ENCODE results near the gene MBD1. TPM values are rescaled to one million over a fixed set of nuclear protein-coding genes. Genes with fewer than 3 reads are reported as not detected.

MBD1 gene
- total and polyA plus RNA-seq, 2 of the 13 experiments (the other 11 are each of a cell fraction or from before 2014, with no cell fraction given) = 25.5 to 28.6 TPM

DNA sequence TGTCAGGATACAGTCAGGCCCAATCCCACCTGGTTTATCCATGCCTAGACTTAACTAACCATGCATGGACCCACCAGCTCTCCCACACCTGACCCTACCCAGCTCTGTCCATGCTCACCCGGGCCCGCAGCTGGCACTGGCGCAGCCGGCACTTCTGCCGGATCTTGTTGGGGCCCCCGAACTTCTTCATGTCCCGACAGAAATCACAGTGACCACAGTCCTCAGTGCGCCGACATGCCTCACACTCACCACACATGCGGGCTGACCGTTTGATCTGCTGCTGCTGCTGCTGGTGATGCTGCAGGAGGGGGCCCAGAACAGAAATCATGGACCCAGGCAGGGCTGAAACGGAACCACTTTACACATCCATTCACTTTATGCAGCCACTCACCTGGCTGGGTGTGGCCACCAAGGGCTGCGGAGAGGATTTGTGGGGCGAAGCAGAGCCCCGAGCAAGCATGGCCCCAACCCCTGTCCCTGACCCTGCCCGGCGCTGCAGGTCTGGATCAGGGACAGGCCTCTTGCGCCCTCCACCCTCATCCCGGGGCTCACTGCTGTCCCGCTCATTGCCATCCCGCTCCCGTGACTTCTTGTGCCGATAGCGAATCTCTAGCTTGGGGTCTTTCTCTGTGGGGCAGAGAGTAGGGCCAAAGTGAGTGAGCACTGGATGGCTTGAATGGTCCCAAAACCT, 4.5 kb upstream of the MBD1 start:
- Histone ChIP-seq H3K4me2 (ENCODE audit: low read depth, low read length) (peak overlapping the region; percentile 77), H3K4me1 (ENCODE audit: insufficient read depth, low read length) (peaks cover 16% of the 10 kb centered on the region), H3K79me2 (ENCODE audit: insufficient read depth, low read length) (peaks cover 7% of the 10 kb centered on the region), H3K36me3 (replicated peaks in 1 of 2; ENCODE audit: control insufficient read depth in 1 of 2, insufficient read depth in 2 of 2, low read length in 2 of 2) (peaks cover 9 to 23% of the 10 kb centered on the region in 2 experiments; a peak in 4 of 5 replicates), H4K20me1 (ENCODE audit: insufficient read depth, low read length) (no peaks in the 10 kb centered on the region), H3K4me3 (replicated peaks in 1 of 3; ENCODE audit: insufficient read depth in 1 of 3, low read depth in 2 of 3, low read length in 3 of 3) (no peak overlapping the region; a peak in 2 of 6 replicates), H3K27me3 (ENCODE audit: control insufficient read depth in 1 of 2, insufficient read depth in 2 of 2, low read length in 2 of 2) (peaks cover 0 to 4% of the 10 kb centered on the region in 2 experiments; a peak in 2 of 5 replicates), H3K27ac (ENCODE audit: extremely low read length, insufficient read depth, low read length) (no peak overlapping the region), H3K9ac (ENCODE audit: insufficient read depth, low read depth, low read length) (no peak overlapping the region), H3K9me3 (ENCODE audit: low read length) (no peaks in the 10 kb centered on the region), H2AFZ (ENCODE audit: low read length) (no peak overlapping the region)
- FAIRE-seq (no peak), ATAC-seq (no peak), DNase-seq (ENCODE audit: low spot score) (no peak)
- TF ChIP-seq, protein P1, sequence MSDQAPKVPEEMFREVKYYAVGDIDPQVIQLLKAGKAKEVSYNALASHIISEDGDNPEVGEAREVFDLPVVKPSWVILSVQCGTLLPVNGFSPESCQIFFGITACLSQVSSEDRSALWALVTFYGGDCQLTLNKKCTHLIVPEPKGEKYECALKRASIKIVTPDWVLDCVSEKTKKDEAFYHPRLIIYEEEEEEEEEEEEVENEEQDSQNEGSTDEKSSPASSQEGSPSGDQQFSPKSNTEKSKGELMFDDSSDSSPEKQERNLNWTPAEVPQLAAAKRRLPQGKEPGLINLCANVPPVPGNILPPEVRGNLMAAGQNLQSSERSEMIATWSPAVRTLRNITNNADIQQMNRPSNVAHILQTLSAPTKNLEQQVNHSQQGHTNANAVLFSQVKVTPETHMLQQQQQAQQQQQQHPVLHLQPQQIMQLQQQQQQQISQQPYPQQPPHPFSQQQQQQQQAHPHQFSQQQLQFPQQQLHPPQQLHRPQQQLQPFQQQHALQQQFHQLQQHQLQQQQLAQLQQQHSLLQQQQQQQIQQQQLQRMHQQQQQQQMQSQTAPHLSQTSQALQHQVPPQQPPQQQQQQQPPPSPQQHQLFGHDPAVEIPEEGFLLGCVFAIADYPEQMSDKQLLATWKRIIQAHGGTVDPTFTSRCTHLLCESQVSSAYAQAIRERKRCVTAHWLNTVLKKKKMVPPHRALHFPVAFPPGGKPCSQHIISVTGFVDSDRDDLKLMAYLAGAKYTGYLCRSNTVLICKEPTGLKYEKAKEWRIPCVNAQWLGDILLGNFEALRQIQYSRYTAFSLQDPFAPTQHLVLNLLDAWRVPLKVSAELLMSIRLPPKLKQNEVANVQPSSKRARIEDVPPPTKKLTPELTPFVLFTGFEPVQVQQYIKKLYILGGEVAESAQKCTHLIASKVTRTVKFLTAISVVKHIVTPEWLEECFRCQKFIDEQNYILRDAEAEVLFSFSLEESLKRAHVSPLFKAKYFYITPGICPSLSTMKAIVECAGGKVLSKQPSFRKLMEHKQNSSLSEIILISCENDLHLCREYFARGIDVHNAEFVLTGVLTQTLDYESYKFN (CRISPR knock-in tag; conservative IDR thresholded peaks at IDR 0.05) = no peak
- TF ChIP-seq AGO2 (optimal IDR thresholded peaks at IDR 0.05; ENCODE audit: low read depth, low read length) = peak; percentile 12
- WGBS (ENCODE audit: low lambda C conversion rate) = 97% methylated on average over 18 of the region's 24 CpGs
- ChIA-PET CTCF (ENCODE audit: low intra/inter-chr PET ratio, low total read pairs) (no interaction called here), POLR2A (no interaction called here)
- intact Hi-C loops (cut with micrococcal nuclease; ENCODE audit: unreplicated experiment) (loop anchor here (5.0 kb wide), 3 partner anchors 72 to 142 kb away; no protein-coding TSS in a partner anchor), in situ Hi-C loops (cut with HindIII; ENCODE audit: extremely low pct_ligation_motif_present, low pct_unique_long_range_greater_than_20kb) (loop anchor here (10.0 kb wide), 1 partner anchor 139 kb away; no protein-coding TSS in a partner anchor)
- BruUV-seq (replicated peaks) = no TSS peak

DNA sequence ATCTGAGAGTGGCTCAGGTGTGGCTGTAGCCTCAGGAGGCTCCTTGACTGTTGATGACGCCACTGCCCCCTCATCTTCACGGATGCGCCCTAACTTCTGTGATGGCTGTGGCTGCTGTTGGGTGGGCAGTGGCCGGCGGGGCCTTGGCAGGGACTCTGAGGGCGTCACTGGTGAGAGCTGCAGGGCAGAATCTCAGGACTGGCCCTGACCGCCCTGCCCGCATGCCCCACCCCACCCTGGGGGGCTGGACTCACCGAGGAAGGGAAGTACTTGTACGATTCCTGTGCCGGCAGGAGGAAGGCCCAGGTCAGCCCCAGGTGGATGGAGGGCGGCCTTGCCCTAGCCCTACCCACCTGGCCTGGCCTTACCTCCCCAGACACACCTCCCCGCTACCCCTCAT, 3.7 kb upstream of the MBD1 start:
- BruUV-seq (replicated peaks) = no TSS peak
- no peak for TF ChIP-seq BRD4 (CRISPR knock-in tag; IDR thresholded peaks at IDR 0.05)
- no peak for TF ChIP-seq ETV5 (CRISPR knock-in tag; IDR thresholded peaks at IDR 0.05; ENCODE audit: borderline replicate concordance)
- TF ChIP-seq EEA1 (CRISPR knock-in tag; IDR thresholded peaks at IDR 0.05; ENCODE audit: borderline replicate concordance) = no peak
- no peak for TF ChIP-seq TARDBP (CRISPR knock-in tag; IDR thresholded peaks at IDR 0.05)
- TF ChIP-seq PLRG1 (conservative IDR thresholded peaks at IDR 0.05) = no peak
- TF ChIP-seq, protein P2, sequence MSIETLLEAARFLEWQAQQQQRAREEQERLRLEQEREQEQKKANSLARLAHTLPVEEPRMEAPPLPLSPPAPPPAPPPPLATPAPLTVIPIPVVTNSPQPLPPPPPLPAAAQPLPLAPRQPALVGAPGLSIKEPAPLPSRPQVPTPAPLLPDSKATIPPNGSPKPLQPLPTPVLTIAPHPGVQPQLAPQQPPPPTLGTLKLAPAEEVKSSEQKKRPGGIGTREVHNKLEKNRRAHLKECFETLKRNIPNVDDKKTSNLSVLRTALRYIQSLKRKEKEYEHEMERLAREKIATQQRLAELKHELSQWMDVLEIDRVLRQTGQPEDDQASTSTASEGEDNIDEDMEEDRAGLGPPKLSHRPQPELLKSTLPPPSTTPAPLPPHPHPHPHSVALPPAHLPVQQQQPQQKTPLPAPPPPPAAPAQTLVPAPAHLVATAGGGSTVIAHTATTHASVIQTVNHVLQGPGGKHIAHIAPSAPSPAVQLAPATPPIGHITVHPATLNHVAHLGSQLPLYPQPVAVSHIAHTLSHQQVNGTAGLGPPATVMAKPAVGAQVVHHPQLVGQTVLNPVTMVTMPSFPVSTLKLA (IDR thresholded peaks at IDR 0.05) = no peak
- no peak for TF ChIP-seq ZZZ3 (CRISPR knock-in tag; IDR thresholded peaks at IDR 0.05; ENCODE audit: borderline replicate concordance)
- no peak for TF ChIP-seq ZSCAN29 (CRISPR knock-in tag; conservative IDR thresholded peaks at IDR 0.05)
- no peak for TF ChIP-seq ZNF383 (CRISPR knock-in tag; IDR thresholded peaks at IDR 0.05; ENCODE audit: borderline replicate concordance)
- no peak for TF ChIP-seq NONO (IDR thresholded peaks at IDR 0.05)
- TF ChIP-seq NONO (CRISPR knock-in tag; conservative IDR thresholded peaks at IDR 0.05) = no peak
- Histone ChIP-seq H3K4me3 (replicated peaks in 1 of 3; ENCODE audit: insufficient read depth in 1 of 3, low read depth in 2 of 3, low read length in 3 of 3) (no peak overlapping the region), H3K79me2 (ENCODE audit: insufficient read depth, low read length) (peaks cover 14% of the 10 kb centered on the region), H3K36me3 (replicated peaks in 1 of 2; ENCODE audit: control insufficient read depth in 1 of 2, insufficient read depth in 2 of 2, low read length in 2 of 2) (peaks cover 9 to 23% of the 10 kb centered on the region in 2 experiments; a peak in 4 of 5 replicates), H3K27me3 (ENCODE audit: control insufficient read depth in 1 of 2, insufficient read depth in 2 of 2, low read length in 2 of 2) (peaks cover 0 to 4% of the 10 kb centered on the region in 2 experiments; a peak in 1 of 5 replicates), H3K9me3 (ENCODE audit: low read length) (no peaks in the 10 kb centered on the region), H2AFZ (ENCODE audit: low read length) (no peak overlapping the region), H4K20me1 (ENCODE audit: insufficient read depth, low read length) (no peaks in the 10 kb centered on the region), H3K9ac (ENCODE audit: insufficient read depth, low read depth, low read length) (no peak overlapping the region), H3K4me2 (ENCODE audit: low read depth, low read length) (no peak overlapping the region), H3K27ac (ENCODE audit: extremely low read length, insufficient read depth, low read length) (no peak overlapping the region), H3K4me1 (ENCODE audit: insufficient read depth, low read length) (peaks cover 19% of the 10 kb centered on the region)
- intact Hi-C loops (cut with micrococcal nuclease; ENCODE audit: unreplicated experiment) (loop anchor here (5.0 kb wide), 3 partner anchors 72 to 142 kb away; no protein-coding TSS in a partner anchor), in situ Hi-C loops (cut with HindIII; ENCODE audit: extremely low pct_ligation_motif_present, low pct_unique_long_range_greater_than_20kb) (loop anchor here (10.0 kb wide), 1 partner anchor 140 kb away; no protein-coding TSS in a partner anchor)
- 100% methylated on average over 6 of the region's 13 CpGs for WGBS (ENCODE audit: low lambda C conversion rate)
- FAIRE-seq (no peak), DNase-seq (ENCODE audit: low spot score) (no peak), ATAC-seq (no peak)
- CTCF ChIA-PET (ENCODE audit: low intra/inter-chr PET ratio, low total read pairs) = no interaction called here
- POLR2A ChIA-PET = no interaction called here

Measured in HepG2 (cell line).